Fibroblast of lung (primary cell): ENCODE data around the gene SCGB2B2.

ENCODE experiments used
- CTCF ChIP-seq, 2 donors: IDR thresholded peaks in 1 of 2; conservative IDR thresholded peaks in 1 of 2; 1 replicate in 1 of 2; 2 replicates in 1 of 2; pipeline ENCODE4 v1.5.1; 2011 to 2012; ENCODE audit warnings: low read length in 2 of 2, control low read depth in 1 of 2, inconsistent platforms in 1 of 2, low read depth in 1 of 2, mild to moderate bottlenecking in 1 of 2
- EZH2 ChIP-seq: IDR thresholded peaks from 2 replicates; pipeline ENCODE4 v1.5.1; 2012; ENCODE audit warnings: low read length, control low read depth, mild to moderate bottlenecking; ENCODE audit errors: missing control alignments

- no peak for TF ChIP-seq CTCF (conservative IDR thresholded peaks at IDR 0.05 in 1 of 2, IDR thresholded peaks at IDR 0.05 in 1 of 2; ENCODE audit: low read depth in 1 of 2, low read length in 2 of 2)
- no peak for TF ChIP-seq EZH2
These were observed 12.1 kb downstream of the SCGB2B2 start for GRCh38 chr19:34664870-34665269.
